AG04450 (cell line): ENCODE measurements around the gene JMJD6. TPM values are rescaled to one million over a fixed set of nuclear protein-coding genes. Genes with fewer than 3 reads are reported as not detected.
A peak's percentile ranks its signal among the peaks of the same experiment; 100 is the strongest.

Experiments
- CTCF ChIA-PET: fragments of 300-600, 350-600 bp; formaldehyde crosslinking; extraction: SDS; loops from one replicate; lab custom pipeline; 2022; ENCODE audit warnings: antibody characterized with exemption, inconsistent platforms; lab: Charles Lee
- POLR2A ChIA-PET: fragments of 350-600 bp; formaldehyde crosslinking; extraction: SDS; loops from one replicate; lab custom pipeline; 2021; ENCODE audit warnings: antibody characterized with exemption, inconsistent platforms; lab: Yijun Ruan, JAX
- DNase-seq: peaks from one replicate; pipeline ENCODE4 v3.0.0-alpha.2; 2011; ENCODE audit warnings: low read depth, low spot score
- H3K27ac ChIP-seq: one replicate; pipeline ENCODE4 v1.5.1; 2012; ENCODE audit warnings: low read depth, low read length, control low read depth
- H3K27me3 ChIP-seq: one replicate; pipeline ENCODE4 v1.6.0; 2012; ENCODE audit warnings: low read length; ENCODE audit not compliant: control insufficient read depth, insufficient read depth
- H3K4me3 ChIP-seq: 2 replicates; pipeline ENCODE4 v1.5.1; 2011; ENCODE audit warnings: mild to moderate bottlenecking, low read depth, low read length, control low read depth
- H3K9me3 ChIP-seq: 2 replicates; pipeline ENCODE4 v1.5.1; 2012; ENCODE audit warnings: low read length; ENCODE audit not compliant: control insufficient read depth, insufficient read depth
- polyA plus RNA-seq: library from polyadenylated mRNA; depleted of rRNA; stranded (reverse); fragments of >200 nt; gene quantifications from 2 replicates; pipeline ENCODE4 v1.2.3, GENCODE V29; 2011
- TF ChIP-seq, protein P1 (sequence below): IDR thresholded peaks from 2 replicates; pipeline ENCODE4 v1.5.1; 2011; ENCODE audit warnings: low read depth, low read length, control low read depth, inconsistent platforms

JMJD6 gene
- polyA plus RNA-seq, 1 experiment: 12.4 TPM

GRCh38 chr17:76689859-76690258 is 36.5 kb downstream of the JMJD6 start:
- ChIA-PET POLR2A (interaction anchor here (0.7 to 1.4 kb wide), 2 partner anchors 11 to 114 kb away, joined by 4 to 5 read pairs; no protein-coding TSS in a partner anchor), CTCF (interaction anchor here (1.0 to 2.7 kb wide), 4 partner anchors 8 to 66 kb away, joined by 4 to 7 read pairs (median 4); no protein-coding TSS in a partner anchor)

DNA sequence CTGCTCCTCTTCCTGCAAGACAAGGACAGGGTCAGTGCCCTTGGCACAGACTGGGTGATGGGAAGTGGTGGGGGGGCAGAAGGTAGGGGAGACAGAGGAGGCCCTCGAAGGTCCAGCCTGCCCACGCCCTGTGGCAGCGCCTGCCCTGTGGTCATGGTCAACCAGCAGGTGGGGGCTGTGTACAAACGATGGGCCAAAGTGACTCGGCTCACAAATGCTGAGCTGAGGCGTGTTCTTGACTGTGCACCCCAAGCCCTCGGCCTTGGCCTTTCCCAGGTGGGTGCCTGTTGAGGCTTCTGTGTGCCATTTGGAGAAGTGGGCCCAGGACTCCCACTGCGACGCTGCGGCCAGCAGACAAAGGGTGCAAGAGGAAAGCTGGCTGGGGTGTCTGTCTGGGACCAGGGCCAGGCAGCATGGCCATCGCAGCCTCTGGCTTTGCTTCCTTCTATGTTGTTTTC is 38.2 kb downstream of the JMJD6 start:
- no peaks in the 10 kb centered on the region for H3K27me3 ChIP-seq
- ChIA-PET POLR2A (interaction anchor here (0.6 to 1.9 kb wide), 7 partner anchors 13 to 38 kb away, joined by 3 to 9 read pairs (median 6); partner anchors contain the start of genes JMJD6 and METTL23), CTCF (interaction anchor here (0.6 to 1.5 kb wide), 2 partner anchors 159 to 385 kb away, joined by 3 to 5 read pairs; no protein-coding TSS in a partner anchor)
- peak overlapping the region; percentile 82 for H3K27ac ChIP-seq
- no peaks in the 10 kb centered on the region for H3K9me3 ChIP-seq
- H3K4me3 ChIP-seq: peak overlapping the region; percentile 25
- no peak for DNase-seq
- TF ChIP-seq, protein P1, sequence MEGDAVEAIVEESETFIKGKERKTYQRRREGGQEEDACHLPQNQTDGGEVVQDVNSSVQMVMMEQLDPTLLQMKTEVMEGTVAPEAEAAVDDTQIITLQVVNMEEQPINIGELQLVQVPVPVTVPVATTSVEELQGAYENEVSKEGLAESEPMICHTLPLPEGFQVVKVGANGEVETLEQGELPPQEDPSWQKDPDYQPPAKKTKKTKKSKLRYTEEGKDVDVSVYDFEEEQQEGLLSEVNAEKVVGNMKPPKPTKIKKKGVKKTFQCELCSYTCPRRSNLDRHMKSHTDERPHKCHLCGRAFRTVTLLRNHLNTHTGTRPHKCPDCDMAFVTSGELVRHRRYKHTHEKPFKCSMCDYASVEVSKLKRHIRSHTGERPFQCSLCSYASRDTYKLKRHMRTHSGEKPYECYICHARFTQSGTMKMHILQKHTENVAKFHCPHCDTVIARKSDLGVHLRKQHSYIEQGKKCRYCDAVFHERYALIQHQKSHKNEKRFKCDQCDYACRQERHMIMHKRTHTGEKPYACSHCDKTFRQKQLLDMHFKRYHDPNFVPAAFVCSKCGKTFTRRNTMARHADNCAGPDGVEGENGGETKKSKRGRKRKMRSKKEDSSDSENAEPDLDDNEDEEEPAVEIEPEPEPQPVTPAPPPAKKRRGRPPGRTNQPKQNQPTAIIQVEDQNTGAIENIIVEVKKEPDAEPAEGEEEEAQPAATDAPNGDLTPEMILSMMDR: no peak

More at GRCh38 chr17:76689859-76690258, 36.5 kb downstream of the JMJD6 start:
- no peak overlapping the region for H3K27ac ChIP-seq
- H3K4me3 ChIP-seq: no peak overlapping the region
- no peaks in the 10 kb centered on the region for H3K27me3 ChIP-seq
- no peak for DNase-seq
- TF ChIP-seq, protein P1: no peak
- no peaks in the 10 kb centered on the region for H3K9me3 ChIP-seq

DNA sequence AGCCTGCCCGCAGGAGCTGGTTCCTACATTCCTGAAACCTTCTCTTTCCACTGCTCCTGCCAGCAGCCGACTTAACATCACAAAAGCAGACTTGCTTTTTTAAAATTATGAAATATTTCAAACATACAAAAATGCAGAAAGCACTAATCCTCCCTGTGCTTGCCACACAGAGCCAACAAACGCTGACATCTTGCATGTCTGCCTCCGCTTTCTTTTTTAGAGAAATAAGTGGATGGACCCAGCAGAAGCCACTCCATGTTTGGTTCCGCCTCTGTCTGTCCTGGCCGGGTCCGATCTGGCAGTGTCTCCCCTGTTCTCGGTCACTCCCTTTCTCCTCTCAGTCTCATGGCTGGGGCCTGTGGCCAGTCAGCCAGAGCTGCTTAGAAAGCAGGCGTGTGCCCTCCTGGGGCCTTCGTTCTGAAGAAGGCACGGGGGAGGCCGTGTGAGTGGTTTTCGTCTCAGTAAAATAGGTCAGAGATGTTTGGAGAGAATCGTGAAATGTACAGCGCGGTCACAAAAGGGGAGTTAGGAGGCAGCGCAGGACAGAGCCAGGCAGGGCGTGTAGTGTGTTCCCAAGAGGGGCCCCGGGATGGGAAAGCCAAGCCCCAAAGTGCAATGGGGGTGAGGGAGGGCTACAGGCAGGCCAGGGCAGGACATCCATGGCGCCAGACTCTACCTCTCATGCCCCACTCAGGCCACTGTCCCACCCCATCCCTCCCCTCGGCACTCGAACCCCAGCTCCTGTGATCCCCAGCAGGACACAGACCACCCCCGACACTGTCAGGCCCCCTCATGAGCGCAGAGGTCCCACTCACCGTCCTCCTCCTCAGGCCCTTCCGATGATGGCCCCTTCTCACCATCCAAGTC is 38.9 kb downstream of the JMJD6 start:
- no peak overlapping the region for H3K4me3 ChIP-seq
- ChIA-PET CTCF (interaction anchor here (1.5 kb wide), 1 partner anchor 159 kb away, joined by 3 read pairs; no protein-coding TSS in a partner anchor), POLR2A (interaction anchor here (0.5 to 1.9 kb wide), 4 partner anchors 16 to 38 kb away, joined by 3 to 9 read pairs (median 6); no protein-coding TSS in a partner anchor)
- H3K27ac ChIP-seq: no peak overlapping the region
- H3K27me3 ChIP-seq: no peaks in the 10 kb centered on the region
- TF ChIP-seq, protein P1: no peak
- no peaks in the 10 kb centered on the region for H3K9me3 ChIP-seq
- no peak for DNase-seq

DNA sequence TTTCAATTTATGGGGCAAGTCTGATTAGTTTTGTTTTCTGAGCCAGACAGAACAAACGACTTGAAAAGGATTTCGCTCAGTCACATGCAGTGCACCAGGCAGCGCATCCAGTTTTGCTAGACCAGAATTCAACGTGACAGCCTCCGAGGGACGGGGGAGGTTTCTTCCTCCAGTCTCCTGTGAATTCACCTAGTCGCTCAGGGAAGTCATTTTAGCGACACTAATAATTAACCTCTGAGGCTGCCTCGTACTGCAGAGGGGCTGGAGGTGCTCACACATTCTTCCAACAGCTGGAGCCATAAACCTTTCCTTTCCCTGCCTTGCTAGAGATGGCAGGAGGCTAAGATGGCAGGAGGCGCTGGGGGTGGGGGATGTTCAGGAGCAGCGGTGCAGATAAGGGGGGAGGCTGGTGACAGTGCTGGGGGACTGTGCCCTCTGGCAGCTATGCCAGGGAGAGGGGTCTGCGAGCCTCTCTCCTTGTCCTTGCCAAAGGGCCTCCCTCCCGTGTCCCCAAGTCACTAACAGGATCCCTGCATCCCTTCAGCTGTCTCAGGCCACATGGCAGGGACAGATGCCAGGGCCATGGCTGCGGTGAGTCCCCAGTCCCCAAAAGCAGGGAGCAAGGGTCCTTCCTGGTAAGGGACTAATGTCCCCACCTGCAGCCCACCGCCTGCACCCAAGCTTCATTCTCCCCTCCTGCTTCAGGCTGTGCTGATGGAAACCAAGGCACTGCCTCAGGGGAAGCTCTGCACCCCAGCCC is 39.7 kb downstream of the JMJD6 start:
- Histone ChIP-seq H3K27ac (no peak overlapping the region), H3K9me3 (no peaks in the 10 kb centered on the region), H3K27me3 (no peaks in the 10 kb centered on the region), H3K4me3 (no peak overlapping the region)
- TF ChIP-seq, protein P1: no peak
- ChIA-PET POLR2A (interaction anchor here (0.5 to 0.6 kb wide), 2 partner anchors 15 to 39 kb away, joined by 3 read pairs; no protein-coding TSS in a partner anchor), CTCF (no interaction called here)
- DNase-seq: no peak
